Thyroid gland (tissue), 4 donors: Measurements from ENCODE around the gene CERS4.

ENCODE experiments used
- POLR2A ChIP-seq, 2 donors: fragments of 450-650 bp; IDR thresholded peaks; one replicate each; pipeline ENCODE4 v1.6.1; 2017; ENCODE audit warnings: antibody characterized with exemption in 2 of 2, mild to moderate bottlenecking in 2 of 2, moderate library complexity in 1 of 2
- TF ChIP-seq, protein P1 (sequence below), 6 experiments: fragments of 200-600 bp in 3 of 6; fragments of 450-650 bp in 3 of 6; sonication (generic) in 3 of 6; IDR thresholded peaks; one replicate each; pipeline ENCODE4 v1.5.1; 2016 to 2019; ENCODE audit warnings: antibody characterized with exemption in 6 of 6, mild to moderate bottlenecking in 2 of 6, inconsistent platforms in 1 of 6, moderate library complexity in 1 of 6

DNA sequence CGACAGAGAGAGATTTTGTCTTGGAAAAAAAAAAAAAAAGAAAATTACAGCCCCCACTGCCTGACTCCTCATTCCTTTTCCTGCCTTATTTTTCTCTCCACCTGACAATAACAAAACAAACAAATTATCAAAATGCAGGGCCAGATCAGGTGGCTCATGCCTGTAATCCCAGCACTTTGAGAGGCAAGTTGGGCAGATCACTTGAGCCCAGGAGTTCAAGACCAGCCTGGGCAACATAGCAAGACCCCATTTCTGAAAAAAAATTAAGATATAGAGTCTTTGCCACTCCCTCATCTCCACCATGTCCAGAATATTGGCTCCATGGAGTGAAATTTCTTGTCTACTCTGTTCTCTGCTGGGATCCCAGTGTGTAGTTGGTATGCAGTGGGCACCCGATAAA lies 7.2 kb downstream of the CERS4 start:
- TF ChIP-seq, protein P1, sequence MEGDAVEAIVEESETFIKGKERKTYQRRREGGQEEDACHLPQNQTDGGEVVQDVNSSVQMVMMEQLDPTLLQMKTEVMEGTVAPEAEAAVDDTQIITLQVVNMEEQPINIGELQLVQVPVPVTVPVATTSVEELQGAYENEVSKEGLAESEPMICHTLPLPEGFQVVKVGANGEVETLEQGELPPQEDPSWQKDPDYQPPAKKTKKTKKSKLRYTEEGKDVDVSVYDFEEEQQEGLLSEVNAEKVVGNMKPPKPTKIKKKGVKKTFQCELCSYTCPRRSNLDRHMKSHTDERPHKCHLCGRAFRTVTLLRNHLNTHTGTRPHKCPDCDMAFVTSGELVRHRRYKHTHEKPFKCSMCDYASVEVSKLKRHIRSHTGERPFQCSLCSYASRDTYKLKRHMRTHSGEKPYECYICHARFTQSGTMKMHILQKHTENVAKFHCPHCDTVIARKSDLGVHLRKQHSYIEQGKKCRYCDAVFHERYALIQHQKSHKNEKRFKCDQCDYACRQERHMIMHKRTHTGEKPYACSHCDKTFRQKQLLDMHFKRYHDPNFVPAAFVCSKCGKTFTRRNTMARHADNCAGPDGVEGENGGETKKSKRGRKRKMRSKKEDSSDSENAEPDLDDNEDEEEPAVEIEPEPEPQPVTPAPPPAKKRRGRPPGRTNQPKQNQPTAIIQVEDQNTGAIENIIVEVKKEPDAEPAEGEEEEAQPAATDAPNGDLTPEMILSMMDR (IDR thresholded peaks at IDR 0.05): no peak
- no peak for TF ChIP-seq POLR2A (IDR thresholded peaks at IDR 0.05)
